ENCODE data around the gene CCDC190.
"Not testable (repeated sequence)": the region's sequence is repeated elsewhere in the genome, so short reads cannot be mapped to it uniquely, and the experiment has no call there.

The CCDC190 gene

DNA sequence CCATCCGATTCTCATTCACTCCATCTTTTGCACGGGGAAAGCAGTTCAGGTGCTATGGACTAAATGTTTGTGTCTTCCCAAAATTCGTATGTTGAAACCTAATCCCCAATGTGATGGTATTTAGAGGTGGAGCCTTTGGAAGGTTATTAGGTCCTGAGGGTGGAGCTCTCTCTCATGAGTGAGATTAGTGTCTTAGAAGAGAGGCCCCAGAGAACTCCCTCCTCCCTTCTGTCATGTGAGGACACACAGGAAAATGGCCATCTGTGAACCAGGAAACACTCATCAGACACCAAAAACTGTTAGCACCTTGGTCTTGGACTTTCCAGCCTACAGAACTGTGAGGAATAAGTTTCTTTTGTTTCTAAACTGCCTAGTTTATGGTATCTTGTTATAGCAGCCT lies 15.8 kb upstream of the CCDC190 start:
- DNase-seq, result no peak

DNA sequence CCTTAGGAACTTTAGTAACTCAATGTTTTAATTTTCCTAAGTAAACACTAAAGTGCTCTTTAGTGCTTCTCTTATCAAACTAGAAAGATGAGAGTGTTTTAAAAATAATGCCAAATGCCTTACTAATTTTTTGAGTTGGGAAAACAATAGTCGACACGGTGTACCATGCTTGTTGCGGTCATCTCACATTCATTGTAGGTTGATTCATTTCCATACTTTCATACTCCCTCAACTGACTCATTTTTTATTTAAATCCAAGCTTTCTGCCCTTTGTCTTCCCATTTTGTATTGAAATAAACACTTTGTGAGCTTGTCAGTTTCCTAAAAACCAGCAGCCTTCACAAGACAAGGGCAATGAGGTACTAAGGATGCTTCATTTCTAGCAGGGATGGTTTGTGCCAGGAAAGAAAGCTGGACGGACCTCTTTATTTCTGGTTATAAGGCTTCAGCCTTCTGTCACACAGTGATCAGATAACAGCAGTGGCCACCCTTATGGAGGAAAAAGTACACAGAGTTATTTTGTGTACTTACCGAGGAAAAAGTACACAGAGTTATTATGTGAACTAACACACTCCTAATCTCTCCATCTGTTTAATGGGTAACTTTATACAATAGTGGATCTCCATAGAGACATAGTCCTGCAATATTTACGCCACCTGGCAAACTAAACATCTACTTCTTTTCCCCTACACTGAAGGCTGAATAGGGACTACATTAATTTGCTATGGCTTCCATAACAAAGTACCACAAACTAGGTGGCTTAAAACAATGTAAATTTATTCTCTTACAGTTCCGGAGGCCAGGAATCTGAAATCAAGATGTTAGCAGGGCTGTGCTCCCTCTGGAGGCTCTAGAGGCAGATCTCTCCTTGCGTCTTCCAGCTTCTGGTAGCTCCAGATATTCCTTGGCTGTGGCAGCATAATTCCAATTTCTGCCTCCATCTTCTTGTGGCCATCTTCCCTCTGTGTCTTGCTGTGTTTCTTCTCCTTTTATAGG lies 13.0 kb upstream of the CCDC190 start:
- DNase-seq, result peak; percentile 17

DNA sequence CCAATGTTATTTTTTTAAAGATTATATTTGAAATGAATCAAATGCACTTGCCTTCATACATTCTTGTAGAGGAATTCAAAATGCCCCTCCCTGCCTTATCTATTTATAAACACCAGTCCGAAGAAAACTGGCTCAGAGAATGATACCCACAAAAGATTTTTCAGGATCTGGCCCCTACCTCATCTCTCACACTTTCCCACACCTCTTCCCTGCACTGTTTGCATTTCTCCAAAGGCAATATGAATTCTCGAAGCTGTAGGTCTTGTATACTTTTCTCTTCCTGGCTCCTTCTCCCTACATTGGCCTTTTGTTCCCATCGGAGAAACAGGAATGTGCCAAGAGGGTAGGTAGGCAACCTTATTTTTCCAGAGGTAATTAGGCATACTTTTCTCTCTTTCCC lies 12.0 kb upstream of the CCDC190 start:
- DNase-seq, result no peak

DNA sequence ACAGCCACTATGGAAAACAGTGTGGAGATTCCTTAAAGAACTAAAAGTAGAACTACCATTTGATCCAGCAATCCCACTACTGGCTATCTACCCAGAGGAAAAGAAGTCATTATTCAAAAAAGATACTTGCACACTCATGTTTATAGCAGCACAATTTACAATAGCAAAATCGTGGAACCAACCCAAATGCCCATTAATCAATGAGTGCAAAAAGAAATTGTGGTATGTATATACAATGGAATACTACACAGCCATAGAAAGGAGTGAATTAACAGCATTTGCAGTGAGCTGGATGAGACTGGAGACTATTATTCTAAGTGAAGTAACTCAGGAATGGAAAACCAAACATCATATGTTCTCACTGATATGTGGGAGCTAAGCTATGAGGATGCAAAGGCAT lies 10.4 kb upstream of the CCDC190 start:
- not testable (repeated sequence) for DNase-seq

DNA sequence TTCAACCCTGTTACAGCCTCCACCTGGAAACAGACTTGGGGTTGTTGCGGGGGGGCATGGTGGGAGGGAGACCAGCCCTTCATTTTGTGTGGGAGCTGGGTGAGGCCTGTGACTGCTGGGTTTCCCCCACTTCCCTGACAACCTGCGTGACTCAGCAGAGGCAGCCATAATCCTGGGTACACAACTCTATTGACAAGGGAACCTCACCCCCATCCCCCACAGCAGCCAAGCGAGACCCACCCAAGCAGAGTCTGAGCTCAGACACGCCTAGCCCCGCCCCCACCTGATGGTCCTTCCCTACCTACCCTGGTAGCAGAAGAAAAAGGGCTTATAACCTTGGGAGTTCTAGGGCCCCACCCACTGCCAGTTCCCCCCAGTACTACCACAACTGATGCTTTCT lies 8.0 kb upstream of the CCDC190 start:
- DNase-seq, result no peak

DNA sequence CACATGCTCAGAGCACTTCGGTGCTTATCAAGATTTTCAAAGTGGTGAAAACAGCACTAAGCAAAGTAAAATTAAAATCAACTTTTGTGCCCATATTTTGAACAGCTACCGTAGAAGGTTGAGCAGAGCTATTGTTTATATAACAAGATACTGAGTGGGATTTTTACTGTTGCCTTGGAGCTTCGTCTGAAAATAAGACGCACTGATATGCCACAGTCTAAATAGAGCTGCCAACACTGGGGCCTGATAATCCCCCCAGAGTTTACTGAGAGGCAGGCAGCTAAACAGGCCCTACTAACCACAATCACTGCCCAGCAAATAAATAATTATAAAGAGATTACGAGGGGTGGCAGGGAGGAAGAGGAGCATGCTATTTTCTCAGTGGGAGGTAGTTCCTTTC lies 650 bp upstream of the CCDC190 start:
- DNase-seq, result no peak

DNA sequence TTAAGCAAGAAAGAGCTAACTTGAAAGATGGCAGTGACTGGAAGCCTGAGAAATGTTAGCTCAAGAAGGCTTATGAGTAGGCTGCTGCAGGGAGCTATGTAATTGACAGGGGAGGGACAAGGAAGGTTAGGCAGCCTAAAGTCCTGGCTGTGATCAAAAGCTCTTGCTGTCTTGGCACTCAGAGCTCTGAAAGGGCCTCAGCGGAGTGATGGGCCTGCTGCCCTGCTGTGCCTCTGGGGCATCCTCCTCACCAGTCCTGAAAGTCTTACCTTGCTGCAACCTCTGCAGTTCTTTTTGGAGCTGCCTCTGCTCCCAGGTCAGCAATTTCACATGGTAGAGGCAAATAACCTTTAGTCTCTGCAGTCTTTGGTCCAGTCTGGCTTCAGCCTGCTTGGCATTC lies 1.8 kb downstream of the CCDC190 start:
- DNase-seq, result no peak

DNA sequence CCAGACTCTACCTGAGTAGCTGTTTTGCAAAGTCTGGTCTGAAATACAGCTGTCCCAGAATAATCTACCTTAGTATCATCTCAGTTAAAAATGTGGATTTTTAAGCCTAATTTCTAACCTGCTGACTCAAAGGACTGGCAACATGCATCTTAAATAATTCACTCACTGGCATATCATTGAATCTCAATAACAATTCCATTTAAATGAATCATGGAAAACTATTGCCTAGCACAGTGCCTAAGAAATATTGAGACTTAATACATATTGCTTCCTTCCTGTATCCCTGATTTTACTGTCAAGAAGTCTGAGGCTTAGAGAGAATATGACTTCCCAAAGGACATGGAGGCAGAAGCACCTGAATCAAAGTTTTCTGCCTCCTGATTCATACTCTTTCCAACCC lies 3.1 kb downstream of the CCDC190 start:
- no peak for DNase-seq

DNA sequence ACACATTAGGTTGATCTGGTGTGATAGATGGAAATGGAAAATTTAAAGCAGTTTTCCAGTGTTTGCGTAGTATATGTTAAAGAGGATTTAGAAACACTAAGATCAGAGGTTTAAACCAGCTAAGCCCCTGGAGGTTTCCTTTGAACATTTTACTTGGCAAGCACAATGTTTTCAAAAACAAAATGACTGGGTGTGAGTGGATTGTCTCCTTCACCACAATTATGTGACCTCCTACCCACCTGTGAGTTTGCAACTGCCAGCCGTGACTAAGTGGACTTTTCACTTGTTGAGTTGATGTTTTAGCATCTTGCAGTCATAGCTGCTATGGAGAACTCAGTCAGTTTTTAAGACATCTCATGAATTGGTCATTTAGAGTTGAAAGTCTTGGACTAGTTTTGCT lies 4.7 kb downstream of the CCDC190 start:
- DNase-seq, result no peak

DNA sequence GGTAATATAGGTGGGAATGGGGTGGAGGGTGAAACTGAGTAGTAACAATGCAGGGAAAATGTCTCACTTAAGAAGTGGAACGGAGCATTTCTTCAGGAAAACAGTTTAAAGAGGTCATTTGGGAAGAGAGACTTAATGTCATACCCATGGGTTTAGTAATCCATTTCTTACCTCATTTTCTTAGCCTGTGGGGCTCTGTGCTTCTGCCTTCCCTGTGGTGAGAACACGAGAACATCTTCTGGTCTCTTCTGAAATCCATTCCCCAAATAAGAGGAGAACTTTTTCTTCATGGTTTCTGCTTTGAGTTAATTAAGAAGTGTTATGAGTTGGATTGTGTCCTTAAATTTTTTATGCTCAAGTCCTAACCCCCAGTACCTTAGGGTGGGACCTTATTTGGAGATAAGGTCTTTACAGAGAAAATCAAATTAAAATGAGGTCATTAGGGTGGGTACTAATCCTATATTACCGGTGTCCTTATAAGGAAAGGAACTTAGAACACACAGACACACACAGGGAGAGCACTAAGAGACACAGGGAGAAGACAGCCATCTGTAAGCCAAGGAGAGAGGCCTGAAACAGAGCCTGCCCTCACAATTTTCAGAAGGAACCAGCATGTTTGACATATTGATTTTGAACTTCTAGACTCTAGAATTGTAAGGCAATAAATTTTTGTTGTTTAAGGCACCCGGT lies 5.4 kb downstream of the CCDC190 start:
- DNase-seq, result no peak

DNA sequence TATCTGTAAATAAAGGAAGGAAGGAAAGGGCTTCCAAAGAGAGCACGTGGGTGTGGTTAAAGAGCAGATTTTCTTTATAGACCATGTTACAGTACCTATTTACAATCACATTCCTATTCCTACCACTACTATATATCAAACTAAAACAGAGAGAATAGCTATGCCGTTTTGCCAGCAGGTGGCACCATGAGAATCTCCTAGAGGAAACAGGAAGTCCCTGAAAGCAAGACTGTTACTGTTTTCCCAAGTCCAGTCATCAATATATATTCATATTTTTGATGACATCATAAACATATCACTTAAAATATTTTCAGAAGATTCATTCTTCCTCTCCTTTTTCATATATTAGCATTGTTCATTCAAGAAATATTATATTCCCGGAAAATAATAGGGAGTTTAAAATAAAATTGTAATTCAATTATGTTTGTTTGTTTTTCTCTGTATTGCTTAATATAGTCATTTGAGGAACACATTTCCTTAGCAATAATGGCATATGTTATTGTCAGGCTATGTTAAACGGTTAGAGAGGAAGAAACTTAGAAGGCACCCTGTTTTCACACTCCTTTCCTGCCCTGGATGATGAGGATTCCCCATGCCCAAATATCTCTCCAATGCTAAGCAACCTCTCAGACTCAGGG lies 6.6 kb downstream of the CCDC190 start:
- DNase-seq, result peak; percentile 69

DNA sequence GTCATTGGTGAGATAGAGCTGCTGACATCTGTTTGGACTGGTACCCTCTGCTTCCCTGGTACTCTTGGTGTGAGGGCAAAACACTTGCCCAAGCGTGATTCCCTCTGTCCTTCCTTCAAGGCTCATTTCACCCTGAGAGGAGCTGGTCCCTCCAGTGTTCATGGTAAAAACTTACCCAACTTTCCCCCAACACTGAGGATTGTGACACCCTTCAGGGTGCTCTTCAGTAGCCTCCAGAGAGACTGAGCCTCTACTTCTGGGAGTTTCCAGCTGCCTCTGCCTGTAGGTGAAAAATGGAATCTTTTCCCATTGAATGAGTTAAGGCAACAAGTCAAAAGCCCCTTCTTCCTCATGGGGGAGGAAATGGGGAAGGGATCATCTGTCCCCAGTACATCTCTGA lies 9.6 kb downstream of the CCDC190 start:
- DNase-seq, result no peak

DNA sequence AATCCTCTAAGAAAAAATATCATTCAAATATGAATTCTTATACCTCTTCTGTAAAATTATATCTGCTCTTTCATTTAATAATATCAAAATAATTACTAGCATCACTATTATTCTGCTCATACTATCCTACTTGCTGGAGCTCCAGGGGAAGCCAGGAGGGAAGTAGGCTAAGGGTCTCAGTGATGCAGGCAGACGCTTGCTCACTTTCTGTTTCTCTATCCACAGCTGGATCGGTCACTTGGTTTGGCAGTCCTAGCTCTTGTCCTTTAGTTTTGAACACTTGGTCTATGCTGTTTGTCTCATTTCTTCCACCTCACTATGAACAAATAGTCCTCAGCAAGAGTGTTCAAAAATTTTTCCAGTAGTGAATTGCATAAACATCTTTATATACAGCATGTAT lies 11.3 kb downstream of the CCDC190 start:
- DNase-seq, result no peak

DNA sequence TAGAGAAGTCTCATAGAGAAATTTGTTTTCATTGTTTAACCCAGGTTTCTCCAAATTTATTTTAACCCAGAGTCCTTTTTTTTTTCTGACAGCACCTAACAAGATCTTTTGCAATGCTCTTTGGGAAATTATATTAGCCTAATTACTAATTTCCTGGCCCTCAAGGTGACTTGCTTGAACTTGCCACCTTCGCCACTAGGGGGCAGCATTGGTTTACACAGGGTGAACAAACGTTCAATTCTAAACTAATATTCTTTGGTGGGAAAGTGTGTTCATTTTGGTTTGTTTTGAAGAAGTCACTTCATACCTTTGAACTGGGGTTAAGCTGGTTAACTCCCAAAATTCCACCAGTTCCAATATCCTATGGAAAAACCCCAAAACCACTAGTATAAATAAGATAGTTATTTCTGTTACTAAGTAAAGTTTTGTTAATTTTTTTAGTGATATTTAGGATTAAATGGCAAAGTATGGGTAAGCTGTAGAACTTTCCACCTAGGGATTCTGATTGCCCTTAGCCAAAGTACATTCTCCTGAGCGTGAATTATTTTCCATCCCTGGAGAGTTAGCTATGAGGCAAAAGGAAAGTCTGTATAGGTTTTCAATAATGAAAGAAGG lies 13.0 kb downstream of the CCDC190 start:
- DNase-seq, result peak; percentile 26

DNA sequence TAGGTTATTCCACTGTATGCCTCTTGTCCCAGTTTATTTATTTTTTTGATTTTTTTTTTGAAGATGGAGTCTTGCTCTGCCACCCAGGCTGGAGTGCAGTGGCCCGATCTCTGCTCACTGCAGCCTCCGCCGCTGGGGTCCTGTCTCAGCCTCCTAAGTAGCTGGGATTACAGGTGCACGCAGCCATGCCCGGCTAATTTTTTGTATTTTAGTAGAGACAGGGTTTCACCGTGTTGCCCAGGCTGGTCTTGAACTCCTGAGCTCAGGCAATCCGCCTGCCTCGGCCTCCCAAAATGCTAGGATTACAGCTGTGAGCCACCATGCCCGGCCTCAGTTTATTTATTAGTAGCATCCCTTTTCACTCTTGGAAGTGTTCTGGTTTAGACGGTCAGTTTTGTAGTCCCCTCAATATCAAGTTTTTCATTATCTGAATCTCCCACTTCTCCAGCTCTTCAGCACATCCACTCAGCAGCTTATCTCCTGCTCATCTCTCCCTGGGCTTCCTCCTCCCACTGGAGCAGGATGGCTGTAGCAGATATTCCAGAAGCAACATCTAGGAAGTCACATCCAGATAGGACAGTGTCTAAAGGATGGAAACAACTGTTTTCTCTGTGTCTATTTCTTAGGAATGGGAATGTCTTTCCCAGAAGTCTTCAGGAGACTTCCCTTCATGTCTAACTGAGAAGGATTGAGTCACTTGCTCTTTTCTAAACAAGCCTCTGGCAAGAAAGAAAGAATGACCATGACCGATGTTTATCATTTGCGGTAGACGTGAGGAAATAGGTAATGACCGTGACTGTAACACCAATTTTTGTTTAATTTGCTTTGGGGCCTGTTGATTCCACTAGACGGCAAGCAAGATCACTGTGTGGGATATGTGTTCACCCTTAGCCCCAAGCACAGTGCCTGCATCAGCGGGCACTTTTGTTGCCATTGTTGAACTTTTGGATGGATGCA lies 14.4 kb downstream of the CCDC190 start:
- no peak for DNase-seq

DNA sequence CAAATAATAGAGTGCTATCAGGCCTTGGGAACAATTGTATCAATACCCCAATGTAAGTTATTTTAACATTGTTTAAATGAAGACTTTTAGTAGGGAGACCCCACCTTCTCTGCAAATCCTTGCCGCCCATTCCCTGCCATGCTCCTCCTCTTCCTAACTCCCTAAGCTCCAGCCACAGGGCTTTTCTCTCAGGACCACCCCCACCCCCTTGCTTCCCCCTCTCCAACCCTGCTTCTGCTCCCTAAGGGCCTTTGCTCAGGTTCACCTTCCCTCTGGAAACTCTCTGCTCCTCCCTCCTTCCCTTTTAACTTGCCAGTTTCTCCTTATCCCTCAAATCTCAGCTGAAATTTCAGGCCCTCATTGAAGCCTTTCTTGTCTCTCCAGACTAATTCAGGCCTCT lies 16.8 kb downstream of the CCDC190 start:
- no peak for DNase-seq

DNA sequence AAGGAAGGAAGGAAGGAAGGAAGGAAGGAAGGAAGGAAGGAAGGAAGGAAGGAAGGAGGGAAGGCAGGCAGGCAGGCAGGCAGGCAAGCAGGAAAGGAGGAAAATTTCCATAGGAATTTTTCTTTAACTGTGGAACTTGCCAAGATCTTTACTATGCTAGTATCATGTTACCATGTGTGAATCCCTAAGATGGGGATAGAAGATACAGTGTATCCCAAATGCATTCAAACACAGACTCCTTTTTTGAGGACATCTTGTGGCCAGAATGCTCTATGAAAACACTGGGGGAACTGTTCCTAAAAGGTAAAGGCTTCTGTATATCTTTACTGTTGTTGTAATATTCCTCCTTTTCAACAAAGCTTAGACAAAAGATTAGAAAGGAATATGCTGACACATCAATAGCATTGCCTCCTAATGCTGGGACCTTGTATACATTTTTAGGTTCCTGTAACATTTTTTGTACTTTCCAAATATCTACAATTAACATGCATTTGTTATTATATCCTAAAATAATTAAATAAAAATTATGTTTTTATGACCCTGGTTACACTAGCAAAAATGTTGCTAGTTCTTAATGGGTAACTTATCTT lies 20.6 kb downstream of the CCDC190 start:
- no peak for DNase-seq

DNA sequence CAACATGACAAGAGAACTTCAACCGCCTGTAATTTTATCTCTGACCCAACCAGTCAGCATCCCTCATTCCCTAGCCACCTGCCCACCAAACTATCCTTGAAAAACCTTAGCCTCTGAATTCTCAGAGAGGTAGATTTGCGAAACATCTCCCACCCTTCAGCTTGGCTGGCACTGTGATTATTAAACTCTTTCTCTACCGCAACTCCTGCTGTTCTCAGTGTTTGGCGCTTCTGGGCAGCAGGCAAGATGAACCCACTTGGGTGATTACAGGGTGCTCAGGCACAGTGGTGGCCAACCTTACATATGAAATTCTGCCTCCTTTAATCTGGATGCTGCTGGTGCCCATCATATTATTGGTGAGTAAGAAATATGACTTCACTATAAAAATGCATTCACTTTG lies 22.1 kb downstream of the CCDC190 start:
- DNase-seq, result no peak

DNA sequence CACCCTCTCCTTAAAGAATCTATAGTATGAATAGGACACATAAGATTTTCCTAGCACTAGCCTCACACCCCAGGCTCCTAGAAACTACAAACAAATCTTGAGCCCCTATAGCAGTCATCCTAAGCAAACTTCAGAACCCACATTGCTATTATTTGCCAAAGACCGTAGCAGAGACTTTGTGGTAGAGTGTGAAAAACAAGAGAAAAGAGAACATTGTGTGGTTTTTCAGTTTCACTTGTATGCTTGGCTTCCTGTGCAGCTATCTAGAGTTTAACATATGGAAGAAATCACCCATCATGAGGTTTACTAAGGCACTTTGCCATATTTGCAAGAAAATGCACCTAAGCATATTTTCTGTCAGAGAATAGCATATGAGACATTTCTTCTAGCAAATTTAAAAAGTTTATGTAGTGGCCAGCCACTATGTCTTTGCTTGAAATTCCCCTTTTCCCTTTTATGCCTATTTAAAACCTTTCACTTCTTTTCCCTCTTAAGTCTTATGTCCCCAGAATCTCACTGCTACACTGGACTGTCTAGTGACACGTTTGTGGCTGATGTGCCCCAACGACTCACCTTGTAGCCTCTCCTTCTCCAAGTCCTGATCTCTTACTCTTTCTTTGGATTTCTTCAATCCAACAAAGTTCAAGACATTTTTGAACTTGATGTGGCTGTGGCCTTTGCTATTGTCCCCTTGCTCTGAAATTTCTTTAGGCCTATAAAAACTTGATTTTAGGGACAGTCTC lies 25.6 kb downstream of the CCDC190 start:
- DNase-seq, result no peak

DNA sequence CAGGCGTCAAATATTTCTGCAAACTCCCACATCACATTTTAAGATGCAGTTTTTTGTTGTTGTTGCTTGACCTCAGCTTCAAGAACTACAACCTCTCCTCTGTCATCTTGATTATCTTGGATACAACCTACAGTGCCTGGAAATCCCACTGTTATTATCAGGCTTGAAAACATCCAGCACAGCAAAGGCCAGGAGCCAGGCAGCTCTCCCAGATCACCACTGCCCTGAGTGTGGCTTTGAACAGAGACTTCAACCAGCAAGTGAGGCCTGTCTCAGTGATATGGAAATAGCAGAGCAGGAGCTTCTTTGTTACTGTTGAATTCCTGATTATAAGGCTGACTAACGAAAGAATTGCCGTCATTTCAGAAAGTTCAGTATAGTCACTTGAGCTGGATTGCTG lies 28.5 kb downstream of the CCDC190 start:
- DNase-seq, result no peak

DNA sequence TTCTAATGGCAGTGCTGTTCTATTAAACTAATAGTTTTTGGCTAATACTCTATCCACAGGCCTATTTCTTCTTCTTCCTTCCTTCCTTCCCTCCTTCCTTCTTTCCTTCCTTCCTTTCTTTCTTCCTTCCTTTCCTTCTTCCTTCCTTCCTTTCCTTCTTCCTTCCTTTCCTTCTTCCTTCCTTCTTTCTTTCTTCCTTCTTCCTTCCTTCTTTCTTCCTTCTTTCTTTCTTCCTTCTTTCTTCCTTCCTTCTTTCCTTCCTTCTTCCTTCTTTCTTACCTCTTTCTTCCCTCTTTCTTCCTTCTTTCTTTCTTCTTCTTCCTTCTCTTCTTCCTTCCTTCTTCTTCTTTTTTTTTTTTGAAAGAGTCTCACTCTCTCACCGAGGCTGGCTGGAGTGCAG lies 31.7 kb downstream of the CCDC190 start:
- DNase-seq, result no peak

Measured in SHP77 treated with DMSO at 0.1 percent for 48 hours (cell line).